ENCODE measurements around the gene PTCH1.
A peak's percentile ranks its signal among the peaks of the same experiment; 100 is the strongest.

The PTCH1 gene

DNA sequence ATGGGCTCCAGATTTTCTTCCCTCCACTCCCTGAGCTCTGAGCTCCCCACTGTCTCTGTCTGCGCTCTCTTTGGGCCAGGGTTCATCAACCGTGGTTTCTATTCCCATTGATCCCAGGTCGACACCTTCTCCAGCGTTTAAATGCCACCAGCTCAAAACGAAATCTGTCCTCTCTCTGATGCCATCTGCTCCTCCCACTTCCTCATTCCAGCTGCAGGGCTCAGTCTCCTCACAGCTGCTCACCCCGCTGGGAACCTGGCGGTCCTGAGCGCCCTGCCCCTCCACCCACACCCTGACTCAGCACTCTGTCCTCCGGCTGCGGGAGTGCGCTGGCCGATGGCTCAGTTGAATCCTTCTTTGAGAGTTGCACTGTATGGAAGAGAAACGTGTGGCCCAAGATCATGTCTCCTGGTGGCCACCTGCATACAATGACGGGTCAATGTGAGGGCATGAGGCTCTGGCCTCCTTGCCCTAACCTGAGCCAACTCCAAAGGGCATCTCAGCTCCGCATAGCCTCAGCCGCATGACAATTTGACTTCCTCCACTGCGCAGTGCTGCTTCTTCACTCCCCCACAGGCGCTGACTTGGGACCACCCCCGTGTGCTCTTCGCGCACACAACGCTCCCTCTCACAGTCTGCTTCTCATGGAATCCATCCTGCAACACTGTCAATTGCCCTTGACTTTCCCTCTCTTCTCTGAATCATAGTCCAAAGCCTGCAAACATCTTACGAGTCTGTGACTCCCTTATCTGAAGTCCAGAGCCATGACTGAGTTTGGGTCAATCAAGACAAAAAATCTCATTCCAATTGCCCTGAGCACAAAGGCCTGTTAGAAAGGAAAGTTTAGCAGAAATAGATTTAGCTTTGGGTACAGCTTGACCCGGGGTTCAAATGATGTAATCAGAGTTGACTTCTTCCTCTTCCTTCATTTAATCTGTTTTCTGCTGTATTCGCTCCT is 82.4 kb downstream of the PTCH1 start:
- no peaks in the 10 kb centered on the region for H3K27me3 ChIP-seq (ENCODE audit: control insufficient read depth in 1 of 2, insufficient read depth in 2 of 2, low read length in 2 of 2)
- H3K9me3 ChIP-seq (ENCODE audit: control insufficient read depth in 1 of 2, low read length in 2 of 2): no peaks in the 10 kb centered on the region
- no peaks in the 10 kb centered on the region for H3K36me3 ChIP-seq (ENCODE audit: control insufficient read depth in 1 of 2, insufficient read depth in 2 of 2, low read length in 2 of 2)
- H3K4me1 ChIP-seq (ENCODE audit: control insufficient read depth in 1 of 2, insufficient read depth in 2 of 2, low read length in 2 of 2): peaks cover 0 to 3% of the 10 kb centered on the region in 2 donors
- no peak overlapping the region for H3K27ac ChIP-seq (ENCODE audit: low read depth, low read length)
- peak overlapping the region in 1 of 2 donors; percentile 40 for H3K4me3 ChIP-seq (ENCODE audit: low read depth in 1 of 2, low read length in 2 of 2)
- H3K9ac ChIP-seq (ENCODE audit: low read depth in 1 of 2, low read length in 2 of 2): peak overlapping the region in 1 of 2 donors; percentile 5

DNA sequence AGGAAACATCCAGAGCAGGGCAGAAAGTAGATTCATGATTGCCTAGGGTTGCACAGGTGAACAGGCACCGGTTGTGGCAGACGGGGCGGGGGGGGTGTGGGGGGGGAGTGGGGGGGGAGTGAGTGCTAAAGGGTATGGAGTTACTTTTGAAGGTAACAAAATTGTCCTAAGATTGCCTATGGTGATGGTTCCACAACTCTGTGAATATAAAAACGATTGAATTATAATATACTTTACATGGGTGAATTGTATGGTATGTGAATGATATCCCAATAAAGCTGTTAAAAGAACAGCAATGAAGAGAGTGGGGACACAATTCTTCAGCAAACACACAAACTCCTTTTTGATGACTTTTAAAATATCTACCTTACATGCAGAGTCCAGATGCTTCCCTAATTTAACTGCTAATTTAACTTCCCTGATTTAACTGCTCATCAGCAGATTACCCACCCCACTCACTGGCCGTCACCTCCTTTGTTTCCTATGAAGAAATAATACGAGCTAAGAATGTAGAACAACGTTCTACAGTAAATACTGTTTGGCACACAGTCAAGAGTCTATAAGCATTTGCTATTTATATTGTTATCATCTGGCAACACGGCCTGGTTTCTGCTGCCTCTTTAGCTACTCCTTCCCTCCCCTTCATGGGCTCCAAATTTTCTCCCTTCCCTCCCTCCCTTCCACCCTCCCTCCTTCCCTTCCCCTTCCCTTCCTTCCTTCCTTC is 83.5 kb downstream of the PTCH1 start:
- H3K27me3 ChIP-seq (ENCODE audit: control insufficient read depth in 1 of 2, insufficient read depth in 2 of 2, low read length in 2 of 2): no peaks in the 10 kb centered on the region
- no peak overlapping the region for H3K4me3 ChIP-seq (ENCODE audit: low read depth in 1 of 2, low read length in 2 of 2)
- no peaks in the 10 kb centered on the region for H3K36me3 ChIP-seq (ENCODE audit: control insufficient read depth in 1 of 2, insufficient read depth in 2 of 2, low read length in 2 of 2)
- no peak overlapping the region for H3K27ac ChIP-seq (ENCODE audit: low read depth, low read length)
- no peak overlapping the region for H3K9ac ChIP-seq (ENCODE audit: low read depth in 1 of 2, low read length in 2 of 2)
- H3K4me1 ChIP-seq (ENCODE audit: control insufficient read depth in 1 of 2, insufficient read depth in 2 of 2, low read length in 2 of 2): peaks cover 0 to 3% of the 10 kb centered on the region in 2 donors
- no peaks in the 10 kb centered on the region for H3K9me3 ChIP-seq (ENCODE audit: control insufficient read depth in 1 of 2, low read length in 2 of 2)

DNA sequence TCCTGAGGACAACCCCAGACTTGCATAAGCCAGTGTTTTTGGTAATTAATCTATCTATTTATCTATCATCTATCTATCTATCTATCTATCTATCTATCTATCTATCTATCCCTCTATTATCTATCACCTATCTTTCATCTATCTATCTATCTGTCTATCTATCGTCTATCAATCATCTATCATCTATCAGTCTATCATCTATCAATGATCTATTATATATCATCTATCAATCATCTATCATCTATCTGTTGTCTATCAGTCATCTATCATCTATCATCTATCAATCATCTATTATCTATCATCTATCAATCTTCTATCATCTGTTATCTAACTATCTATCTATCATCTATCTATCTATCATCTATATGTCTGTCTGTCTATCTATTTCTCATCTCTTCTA is 85.5 kb downstream of the PTCH1 start:
- peaks cover 0 to 8% of the 10 kb centered on the region in 2 donors for H3K4me1 ChIP-seq (ENCODE audit: control insufficient read depth in 1 of 2, insufficient read depth in 2 of 2, low read length in 2 of 2)
- no peaks in the 10 kb centered on the region for H3K9me3 ChIP-seq (ENCODE audit: control insufficient read depth in 1 of 2, low read length in 2 of 2)
- no peak overlapping the region for H3K27ac ChIP-seq (ENCODE audit: low read depth, low read length)
- no peak overlapping the region for H3K9ac ChIP-seq (ENCODE audit: low read depth in 1 of 2, low read length in 2 of 2)
- no peaks in the 10 kb centered on the region for H3K27me3 ChIP-seq (ENCODE audit: control insufficient read depth in 1 of 2, insufficient read depth in 2 of 2, low read length in 2 of 2)
- H3K36me3 ChIP-seq (ENCODE audit: control insufficient read depth in 1 of 2, insufficient read depth in 2 of 2, low read length in 2 of 2): no peaks in the 10 kb centered on the region
- no peak overlapping the region for H3K4me3 ChIP-seq (ENCODE audit: low read depth in 1 of 2, low read length in 2 of 2)

DNA sequence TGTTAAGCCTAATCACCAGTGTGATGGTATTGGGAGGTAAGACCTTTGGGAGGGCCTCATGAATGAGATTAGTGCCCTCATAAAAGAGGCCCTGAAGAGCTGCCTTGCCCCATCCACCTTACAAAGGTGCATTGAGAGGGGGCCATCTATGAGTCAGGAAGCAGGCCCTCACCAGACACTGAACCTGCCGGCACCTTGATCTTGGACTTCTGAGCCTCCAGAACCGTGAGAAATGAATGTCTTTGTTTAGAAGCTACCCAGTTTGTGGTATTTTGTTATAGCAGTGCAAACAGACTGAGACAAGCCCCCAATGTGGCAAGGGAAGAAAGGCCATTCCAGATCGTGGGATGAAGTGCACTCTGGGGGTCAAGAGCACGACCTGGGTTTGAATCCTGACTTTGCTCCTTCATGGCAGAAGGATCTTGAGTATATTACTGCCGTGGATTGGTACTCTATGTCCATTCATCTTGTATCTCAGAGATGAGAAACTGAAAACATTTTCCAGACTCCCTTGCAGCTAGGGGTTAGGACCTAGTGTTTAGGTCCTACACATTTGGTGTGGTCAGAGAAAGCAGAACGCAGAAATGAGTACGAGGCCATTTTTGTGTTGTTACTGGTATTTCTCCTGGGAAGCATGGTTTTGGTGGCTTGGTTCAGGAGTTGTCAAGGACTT is 86.7 kb downstream of the PTCH1 start:
- no peaks in the 10 kb centered on the region for H3K36me3 ChIP-seq (ENCODE audit: control insufficient read depth in 1 of 2, insufficient read depth in 2 of 2, low read length in 2 of 2)
- H3K9me3 ChIP-seq (ENCODE audit: control insufficient read depth in 1 of 2, low read length in 2 of 2): no peaks in the 10 kb centered on the region
- peaks cover 0 to 15% of the 10 kb centered on the region in 2 donors for H3K4me1 ChIP-seq (ENCODE audit: control insufficient read depth in 1 of 2, insufficient read depth in 2 of 2, low read length in 2 of 2)
- H3K27me3 ChIP-seq (ENCODE audit: control insufficient read depth in 1 of 2, insufficient read depth in 2 of 2, low read length in 2 of 2): no peaks in the 10 kb centered on the region
- H3K4me3 ChIP-seq (ENCODE audit: low read depth in 1 of 2, low read length in 2 of 2): no peak overlapping the region
- no peak overlapping the region for H3K9ac ChIP-seq (ENCODE audit: low read depth in 1 of 2, low read length in 2 of 2)
- H3K27ac ChIP-seq (ENCODE audit: low read depth, low read length): no peak overlapping the region

DNA sequence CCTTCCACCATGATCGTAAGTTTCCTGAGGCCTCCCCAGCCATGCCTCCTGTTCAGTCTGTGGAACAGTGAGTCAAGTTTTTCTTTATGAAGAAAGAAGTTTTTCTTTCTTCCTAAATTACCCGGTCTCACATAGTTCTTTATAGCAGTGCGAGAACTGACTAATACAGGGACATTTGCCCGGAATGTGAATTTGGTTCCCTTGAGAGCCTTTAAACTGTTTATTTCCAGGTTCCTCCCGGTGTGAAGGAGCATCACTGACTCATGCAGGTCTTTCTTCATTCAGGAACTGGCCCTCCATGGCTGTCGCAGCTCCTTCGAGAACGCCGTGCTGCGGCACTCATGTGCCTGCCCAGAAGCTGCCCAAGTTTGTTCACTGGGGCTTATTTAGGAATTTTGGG is 87.7 kb downstream of the PTCH1 start:
- no peaks in the 10 kb centered on the region for H3K36me3 ChIP-seq (ENCODE audit: control insufficient read depth in 1 of 2, insufficient read depth in 2 of 2, low read length in 2 of 2)
- no peak overlapping the region for H3K9ac ChIP-seq (ENCODE audit: low read depth in 1 of 2, low read length in 2 of 2)
- H3K9me3 ChIP-seq (ENCODE audit: control insufficient read depth in 1 of 2, low read length in 2 of 2): no peaks in the 10 kb centered on the region
- H3K4me3 ChIP-seq (ENCODE audit: low read depth in 1 of 2, low read length in 2 of 2): no peak overlapping the region
- H3K4me1 ChIP-seq (ENCODE audit: control insufficient read depth in 1 of 2, insufficient read depth in 2 of 2, low read length in 2 of 2): peaks cover 0 to 12% of the 10 kb centered on the region in 2 donors
- no peak overlapping the region for H3K27ac ChIP-seq (ENCODE audit: low read depth, low read length)
- H3K27me3 ChIP-seq (ENCODE audit: control insufficient read depth in 1 of 2, insufficient read depth in 2 of 2, low read length in 2 of 2): no peaks in the 10 kb centered on the region

DNA sequence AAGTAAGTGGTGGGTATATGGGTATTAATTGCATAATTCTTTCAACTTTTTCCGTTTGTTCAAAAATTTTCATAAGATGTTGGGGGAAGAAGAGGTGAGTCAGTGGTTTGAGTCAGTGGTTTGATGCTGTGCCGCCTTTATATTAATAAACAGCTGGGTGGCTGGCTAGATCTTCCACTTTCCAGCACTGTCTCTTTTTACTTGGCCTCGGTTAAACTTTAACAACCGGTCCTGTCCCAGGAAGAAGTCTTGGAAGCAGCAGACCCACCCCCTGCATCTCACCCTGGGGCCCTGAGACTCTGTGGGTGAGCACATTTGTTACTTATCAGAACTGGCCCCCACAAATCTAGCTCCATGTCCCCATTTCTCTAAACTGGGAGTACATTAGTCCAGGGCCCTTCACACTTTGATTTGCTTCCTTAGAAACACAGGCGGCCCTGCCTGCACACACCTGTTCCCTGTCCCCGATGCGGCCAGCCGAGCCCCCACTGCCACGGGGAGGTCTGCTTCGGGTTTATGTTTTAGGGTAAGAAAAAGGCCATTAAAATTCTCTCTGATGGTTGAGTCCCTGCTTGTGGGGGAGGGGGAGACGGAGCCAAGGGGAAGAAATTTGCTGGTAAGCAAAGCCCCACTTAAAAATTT is 90.7 kb downstream of the PTCH1 start:
- H3K27ac ChIP-seq (ENCODE audit: low read depth, low read length): no peak overlapping the region
- peaks cover 0 to 12% of the 10 kb centered on the region in 2 donors for H3K4me1 ChIP-seq (ENCODE audit: control insufficient read depth in 1 of 2, insufficient read depth in 2 of 2, low read length in 2 of 2)
- no peaks in the 10 kb centered on the region for H3K36me3 ChIP-seq (ENCODE audit: control insufficient read depth in 1 of 2, insufficient read depth in 2 of 2, low read length in 2 of 2)
- H3K9me3 ChIP-seq (ENCODE audit: control insufficient read depth in 1 of 2, low read length in 2 of 2): peaks cover 6 to 9% of the 10 kb centered on the region in 2 donors
- peak overlapping the region; percentile 68 to 73 for H3K4me3 ChIP-seq (ENCODE audit: low read depth in 1 of 2, low read length in 2 of 2)
- peak overlapping the region; percentile 59 to 60 for H3K9ac ChIP-seq (ENCODE audit: low read depth in 1 of 2, low read length in 2 of 2)
- no peaks in the 10 kb centered on the region for H3K27me3 ChIP-seq (ENCODE audit: control insufficient read depth in 1 of 2, insufficient read depth in 2 of 2, low read length in 2 of 2)

DNA sequence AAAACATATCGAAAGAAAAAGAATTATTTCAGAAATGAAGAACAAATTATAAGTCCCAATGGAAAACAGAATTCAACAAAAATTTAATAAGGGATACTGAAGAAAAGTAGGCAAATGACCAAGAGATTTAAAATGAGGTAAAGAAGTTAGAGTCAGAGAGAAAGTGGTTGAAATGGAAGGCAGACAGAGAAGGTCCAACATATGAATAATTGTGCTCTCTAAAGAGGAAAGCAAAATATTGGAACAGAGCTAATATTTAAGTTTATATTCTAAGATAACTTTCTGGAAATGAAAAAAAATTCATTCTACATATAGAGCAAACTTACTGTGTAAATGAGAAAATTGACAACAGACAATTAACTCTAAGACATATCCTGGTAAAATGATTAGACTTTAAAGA is 94.1 kb downstream of the PTCH1 start:
- peaks cover 0 to 12% of the 10 kb centered on the region in 2 donors for H3K4me1 ChIP-seq (ENCODE audit: control insufficient read depth in 1 of 2, insufficient read depth in 2 of 2, low read length in 2 of 2)
- no peaks in the 10 kb centered on the region for H3K27me3 ChIP-seq (ENCODE audit: control insufficient read depth in 1 of 2, insufficient read depth in 2 of 2, low read length in 2 of 2)
- no peak overlapping the region for H3K4me3 ChIP-seq (ENCODE audit: low read depth in 1 of 2, low read length in 2 of 2)
- no peak overlapping the region for H3K27ac ChIP-seq (ENCODE audit: low read depth, low read length)
- no peak overlapping the region for H3K9ac ChIP-seq (ENCODE audit: low read depth in 1 of 2, low read length in 2 of 2)
- H3K9me3 ChIP-seq (ENCODE audit: control insufficient read depth in 1 of 2, low read length in 2 of 2): peaks cover 6 to 9% of the 10 kb centered on the region in 2 donors
- H3K36me3 ChIP-seq (ENCODE audit: control insufficient read depth in 1 of 2, insufficient read depth in 2 of 2, low read length in 2 of 2): no peaks in the 10 kb centered on the region

DNA sequence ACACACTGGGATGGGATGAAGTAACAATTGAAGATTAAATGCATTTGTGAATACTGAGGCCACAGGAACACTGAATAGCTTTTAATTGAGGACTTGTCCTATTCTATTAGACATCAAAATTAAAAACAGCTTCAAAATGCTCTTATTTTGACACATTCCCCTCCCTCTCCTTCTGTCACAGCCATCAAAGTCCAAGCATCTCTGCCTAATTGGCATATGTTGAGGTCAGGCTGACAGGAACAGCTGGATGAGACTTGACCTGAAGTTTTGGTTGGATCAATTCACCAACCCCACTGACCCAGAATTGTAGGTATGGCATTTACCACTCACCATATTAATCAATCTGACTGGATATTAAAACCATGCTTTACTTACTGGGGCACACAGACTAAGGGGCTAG is 96.3 kb downstream of the PTCH1 start:
- peaks cover 6 to 9% of the 10 kb centered on the region in 2 donors for H3K9me3 ChIP-seq (ENCODE audit: control insufficient read depth in 1 of 2, low read length in 2 of 2)
- no peak overlapping the region for H3K4me3 ChIP-seq (ENCODE audit: low read depth in 1 of 2, low read length in 2 of 2)
- H3K4me1 ChIP-seq (ENCODE audit: control insufficient read depth in 1 of 2, insufficient read depth in 2 of 2, low read length in 2 of 2): peaks cover 0 to under 1% of the 10 kb centered on the region in 2 donors
- H3K27me3 ChIP-seq (ENCODE audit: control insufficient read depth in 1 of 2, insufficient read depth in 2 of 2, low read length in 2 of 2): no peaks in the 10 kb centered on the region
- no peaks in the 10 kb centered on the region for H3K36me3 ChIP-seq (ENCODE audit: control insufficient read depth in 1 of 2, insufficient read depth in 2 of 2, low read length in 2 of 2)
- no peak overlapping the region for H3K27ac ChIP-seq (ENCODE audit: low read depth, low read length)
- no peak overlapping the region for H3K9ac ChIP-seq (ENCODE audit: low read depth in 1 of 2, low read length in 2 of 2)

DNA sequence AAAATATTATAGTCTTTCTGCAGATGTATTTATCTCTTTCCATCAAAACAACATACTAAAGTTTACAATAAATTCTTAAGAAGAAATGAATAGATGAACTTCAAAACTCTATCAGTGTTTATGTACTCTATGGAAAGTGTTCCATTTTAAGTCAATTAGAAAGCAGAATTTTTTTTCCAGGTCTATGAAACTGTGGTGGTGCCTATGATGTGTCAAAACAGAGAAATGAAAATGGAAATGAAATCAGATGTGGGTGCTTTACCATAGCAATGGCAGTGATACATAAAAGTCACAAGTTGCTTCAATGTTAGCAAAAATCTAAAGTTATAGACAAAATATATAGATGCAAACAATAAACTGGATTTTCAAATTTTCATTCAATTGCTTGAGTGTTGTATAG is 97.3 kb downstream of the PTCH1 start:
- no peaks in the 10 kb centered on the region for H3K4me1 ChIP-seq (ENCODE audit: control insufficient read depth in 1 of 2, insufficient read depth in 2 of 2, low read length in 2 of 2)
- H3K27me3 ChIP-seq (ENCODE audit: control insufficient read depth in 1 of 2, insufficient read depth in 2 of 2, low read length in 2 of 2): no peaks in the 10 kb centered on the region
- H3K4me3 ChIP-seq (ENCODE audit: low read depth in 1 of 2, low read length in 2 of 2): no peak overlapping the region
- no peak overlapping the region for H3K9ac ChIP-seq (ENCODE audit: low read depth in 1 of 2, low read length in 2 of 2)
- no peaks in the 10 kb centered on the region for H3K36me3 ChIP-seq (ENCODE audit: control insufficient read depth in 1 of 2, insufficient read depth in 2 of 2, low read length in 2 of 2)
- peaks cover 6 to 9% of the 10 kb centered on the region in 2 donors for H3K9me3 ChIP-seq (ENCODE audit: control insufficient read depth in 1 of 2, low read length in 2 of 2)
- H3K27ac ChIP-seq (ENCODE audit: low read depth, low read length): no peak overlapping the region

Data from duodenal mucosa (tissue), 2 donors.